Activated T-cell treated with anti-CD3 and anti-CD28 coated beads for 4 hours (primary cell): ENCODE data around the gene ACTL10.
A peak's percentile ranks its signal among the peaks of the same experiment; 100 is the strongest.

Source experiments
- DNase-seq: peaks from one replicate; pipeline ENCODE4 v3.0.0-alpha.2; 2020

ACTL10 gene

GRCh38 chr20:33650111-33650752, 16.5 kb upstream of the ACTL10 start:
- no peak for DNase-seq

GRCh38 chr20:33650753-33651561, 15.8 kb upstream of the ACTL10 start:
- no peak for DNase-seq

GRCh38 chr20:33651562-33652048, 15.1 kb upstream of the ACTL10 start:
- no peak for DNase-seq

GRCh38 chr20:33653218-33653899, 13.4 kb upstream of the ACTL10 start:
- no peak for DNase-seq

GRCh38 chr20:33653900-33654596, 12.7 kb upstream of the ACTL10 start:
- no peak for DNase-seq

- no peak for DNase-seq
Observed at GRCh38 chr20:33654680-33655161, 12.0 kb upstream of the ACTL10 start.

- no peak for DNase-seq
Observed at GRCh38 chr20:33655164-33655563, 11.6 kb upstream of the ACTL10 start.

GRCh38 chr20:33656010-33656782, 10.5 kb upstream of the ACTL10 start:
- DNase-seq, result no peak

- no peak for DNase-seq
Observed at GRCh38 chr20:33656783-33657703, 9.7 kb upstream of the ACTL10 start.

GRCh38 chr20:33657704-33658095, 9.0 kb upstream of the ACTL10 start:
- DNase-seq, result no peak

GRCh38 chr20:33658510-33658909, 8.2 kb upstream of the ACTL10 start:
- no peak for DNase-seq

GRCh38 chr20:33658929-33659328, 7.8 kb upstream of the ACTL10 start:
- DNase-seq, result no peak

GRCh38 chr20:33659341-33660034, 7.3 kb upstream of the ACTL10 start:
- no peak for DNase-seq

GRCh38 chr20:33660035-33660684, 6.6 kb upstream of the ACTL10 start:
- DNase-seq, result no peak

GRCh38 chr20:33660685-33661058, 6.1 kb upstream of the ACTL10 start:
- no peak for DNase-seq

GRCh38 chr20:33662172-33662571, 4.6 kb upstream of the ACTL10 start, which contains the start of gene C20orf144:
C20orf144 (plus strand) TSS chr20:33662327; CDS start chr20:33662346, 19 bp downstream.
- DNase-seq, result no peak

- peak; percentile 65 for DNase-seq
Observed at GRCh38 chr20:33663161-33664084, 3.3 kb upstream of the ACTL10 start.

- DNase-seq, result no peak
Observed at GRCh38 chr20:33664085-33664761, 2.5 kb upstream of the ACTL10 start.
